NCI-H526 treated with DMSO at 0.1 percent for 48 hours (cell line): ENCODE results near the gene HOXA13.

Experiments
- DNase-seq: peaks from one replicate; lab custom pipeline; 2025; lab: John Stamatoyannopoulos, UW

Gene HOXA13

DNA sequence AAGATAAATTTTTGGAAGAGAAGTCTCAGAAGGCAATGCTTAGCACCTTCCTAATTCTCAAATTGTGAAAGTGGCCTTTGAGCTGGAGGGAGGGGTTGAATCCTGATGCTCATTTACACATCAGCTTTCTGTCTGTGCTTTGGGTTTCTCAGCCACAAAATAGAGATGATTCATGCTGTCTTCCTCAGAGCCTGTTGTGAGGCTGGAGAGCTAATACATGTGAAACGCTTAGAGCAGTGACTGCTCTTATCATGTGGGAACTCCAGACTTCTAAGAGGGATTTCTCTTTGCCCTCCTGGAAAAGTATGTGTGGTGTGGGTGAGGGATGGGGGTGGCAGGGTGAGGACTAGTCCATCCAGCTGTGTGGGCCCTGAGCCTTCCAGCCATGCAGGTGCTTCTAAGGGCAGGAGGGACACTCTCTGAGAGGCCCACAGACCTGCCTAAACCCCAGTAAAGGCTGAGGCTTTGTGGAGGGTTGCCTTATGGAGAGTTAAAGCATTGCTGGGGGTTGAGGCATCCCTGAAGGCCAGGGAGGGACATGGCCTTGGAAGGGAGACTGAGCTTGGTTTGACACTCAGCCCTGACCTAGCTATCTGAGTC lies 37.9 kb upstream of the HOXA13 start:
- no peak for DNase-seq

DNA sequence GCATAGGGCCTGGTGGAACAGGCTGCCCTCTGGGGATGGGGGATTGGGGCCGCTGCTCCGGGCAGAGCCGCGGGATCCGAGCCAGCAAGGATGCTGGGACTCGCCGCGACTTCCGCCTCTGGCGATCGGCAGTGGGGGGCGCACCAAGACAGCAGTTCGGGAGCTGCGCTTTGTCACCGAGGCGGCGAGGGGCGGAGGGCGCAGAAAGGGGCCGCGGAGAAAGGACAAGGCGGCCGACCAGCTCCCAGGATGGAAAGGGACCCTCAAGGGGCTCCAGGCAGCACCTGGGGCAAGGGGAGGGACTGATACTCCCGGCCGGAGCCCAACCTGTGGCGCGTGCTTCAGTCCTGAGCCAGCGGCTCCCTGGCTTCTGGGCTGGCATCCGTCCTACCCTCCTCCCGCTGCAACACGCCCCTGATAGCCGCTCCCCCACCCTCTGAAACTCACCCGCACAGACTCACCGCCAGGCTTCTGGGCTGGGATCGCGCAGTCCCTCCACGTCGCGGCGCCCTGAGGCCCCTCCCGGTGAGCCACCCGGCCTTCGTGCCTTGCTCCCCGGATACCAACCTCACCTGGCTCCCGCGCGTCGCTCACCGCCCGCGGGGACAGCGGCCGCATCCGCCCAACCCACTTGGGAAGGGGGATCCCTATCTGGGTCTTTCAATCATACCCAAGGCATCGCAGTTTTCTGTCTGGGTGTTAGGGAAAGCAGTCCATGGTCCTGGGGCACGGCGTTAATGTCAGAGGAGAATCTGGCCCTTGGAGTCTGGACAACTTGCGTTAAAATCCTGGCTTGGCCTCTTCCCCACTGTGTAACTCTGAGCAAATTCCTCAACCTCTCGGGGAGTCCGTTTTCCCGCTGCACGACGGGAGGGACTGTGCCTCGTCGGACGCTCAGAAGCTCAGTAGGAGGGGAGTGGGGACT lies 35.8 kb upstream of the HOXA13 start:
- DNase-seq, result peak; percentile 43

DNA sequence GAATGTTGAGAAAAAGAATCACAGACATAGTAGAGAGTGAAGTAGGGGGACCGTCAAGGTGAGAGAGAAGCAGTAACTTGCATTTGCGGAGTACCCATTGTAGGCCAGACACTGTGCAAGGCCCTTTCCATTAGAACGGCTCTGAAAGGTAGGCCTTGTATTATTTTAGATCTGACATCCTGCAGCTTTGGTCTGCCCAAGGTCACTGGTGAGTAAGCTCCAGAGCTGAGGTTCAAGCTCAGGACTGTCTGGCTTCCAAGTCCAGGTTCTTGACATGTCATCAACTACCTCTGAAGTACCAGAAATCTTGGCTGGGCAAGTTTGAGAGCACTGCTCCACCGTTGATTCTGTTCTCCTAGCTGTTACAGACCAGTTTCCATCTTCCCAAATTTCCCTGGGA lies 29.6 kb upstream of the HOXA13 start:
- DNase-seq, result no peak

DNA sequence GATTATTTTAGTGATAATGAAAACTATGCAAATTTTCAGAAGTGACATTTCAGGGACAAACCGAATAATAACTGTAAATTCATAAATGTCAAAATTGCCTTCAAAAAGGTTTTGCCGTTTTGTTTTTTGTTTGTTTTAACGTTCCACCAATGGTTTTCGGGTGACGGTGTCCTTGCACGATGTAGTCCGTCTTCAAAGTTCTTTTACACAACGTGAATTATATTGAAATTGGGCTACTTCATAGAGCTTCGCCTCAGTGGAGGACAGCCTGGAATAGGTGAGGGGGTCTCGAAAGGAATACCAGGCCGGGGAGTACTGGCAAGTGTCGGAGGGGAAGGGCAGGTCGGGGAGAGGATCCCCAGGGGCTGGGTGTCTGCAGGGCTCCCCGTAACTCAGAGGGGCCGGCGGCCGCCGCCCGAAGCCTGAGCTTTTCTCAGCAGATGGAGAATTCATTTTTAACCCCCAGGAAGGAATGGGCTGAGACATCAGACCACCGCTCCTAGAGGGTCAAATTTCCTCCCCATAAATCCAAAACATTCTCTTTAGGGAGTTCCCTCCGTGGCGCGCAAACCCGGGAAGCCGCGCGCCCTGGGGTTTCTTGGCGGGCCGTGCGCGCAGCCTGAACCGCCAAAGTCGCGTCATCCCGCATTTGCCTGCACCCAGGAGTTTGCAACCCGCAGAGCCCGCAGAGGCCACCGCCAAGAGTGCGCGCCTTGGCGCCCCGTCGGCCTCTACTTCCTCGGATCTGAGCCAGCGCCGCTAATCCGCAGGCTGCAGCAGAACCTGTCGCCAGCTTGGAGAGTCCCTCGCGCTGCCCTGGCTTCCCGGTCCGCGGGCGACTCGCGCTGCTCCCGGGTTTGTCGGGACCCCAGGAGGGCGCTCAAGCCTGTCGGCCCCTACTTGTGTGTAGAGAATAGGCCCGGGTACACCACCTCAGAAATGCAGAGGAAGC lies 25.4 kb upstream of the HOXA13 start:
- no peak for DNase-seq

DNA sequence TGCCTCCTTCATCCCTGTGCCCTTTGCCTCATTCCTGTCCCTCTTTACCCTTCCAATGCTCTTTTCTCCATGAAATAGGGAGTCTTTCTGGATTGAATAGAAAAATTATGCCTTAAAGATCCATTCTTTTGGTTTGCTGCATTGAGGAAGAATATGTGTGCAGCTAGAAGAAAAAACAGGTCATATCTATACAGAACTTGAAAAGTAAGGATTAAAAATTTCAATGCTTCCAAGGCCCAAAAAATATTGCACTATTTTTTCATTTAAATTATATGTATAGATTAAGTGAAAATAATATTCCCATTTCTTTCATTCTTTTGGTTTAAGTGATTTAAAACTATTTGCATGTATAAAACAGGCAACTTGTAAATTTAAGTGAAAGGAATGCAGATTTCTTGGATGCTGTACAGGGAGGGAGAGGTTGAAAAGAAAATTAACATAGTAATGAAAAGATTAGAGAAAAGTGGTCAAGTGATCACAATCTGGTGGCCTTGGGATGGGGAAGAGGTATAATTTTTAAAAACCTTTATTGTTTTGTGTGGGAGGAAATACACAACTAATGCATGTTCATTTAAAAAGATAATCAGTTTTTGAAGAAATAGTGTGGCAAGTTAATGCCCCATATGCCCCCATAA lies 24.2 kb upstream of the HOXA13 start:
- DNase-seq, result no peak

DNA sequence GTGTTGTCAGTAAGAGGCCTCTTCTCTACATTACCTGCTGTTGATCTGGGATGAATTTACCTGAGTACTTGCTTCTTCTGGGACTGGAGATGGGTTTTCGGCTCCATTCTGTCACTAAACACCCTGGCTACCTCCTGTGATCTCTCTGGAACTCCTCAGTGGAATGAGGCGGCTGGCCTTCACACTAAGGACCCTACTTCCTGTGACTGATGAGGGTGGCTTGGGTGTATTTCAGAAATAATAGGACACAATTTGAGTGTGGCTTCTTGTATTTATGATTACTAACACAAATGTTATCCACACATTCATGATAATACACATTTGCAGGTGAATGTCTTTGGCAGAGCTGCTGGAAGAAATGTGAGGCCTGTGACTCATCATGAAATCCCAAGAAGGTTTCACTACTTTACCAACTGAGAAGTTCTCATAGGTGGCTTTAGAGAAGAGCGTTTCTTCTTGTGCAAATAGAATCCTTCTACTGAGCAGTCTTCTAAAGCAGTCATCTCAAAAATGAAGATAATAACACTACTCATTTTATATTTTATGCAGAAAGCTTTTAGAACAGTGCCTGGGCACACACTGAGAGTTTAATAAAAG lies 21.4 kb upstream of the HOXA13 start:
- no peak for DNase-seq

DNA sequence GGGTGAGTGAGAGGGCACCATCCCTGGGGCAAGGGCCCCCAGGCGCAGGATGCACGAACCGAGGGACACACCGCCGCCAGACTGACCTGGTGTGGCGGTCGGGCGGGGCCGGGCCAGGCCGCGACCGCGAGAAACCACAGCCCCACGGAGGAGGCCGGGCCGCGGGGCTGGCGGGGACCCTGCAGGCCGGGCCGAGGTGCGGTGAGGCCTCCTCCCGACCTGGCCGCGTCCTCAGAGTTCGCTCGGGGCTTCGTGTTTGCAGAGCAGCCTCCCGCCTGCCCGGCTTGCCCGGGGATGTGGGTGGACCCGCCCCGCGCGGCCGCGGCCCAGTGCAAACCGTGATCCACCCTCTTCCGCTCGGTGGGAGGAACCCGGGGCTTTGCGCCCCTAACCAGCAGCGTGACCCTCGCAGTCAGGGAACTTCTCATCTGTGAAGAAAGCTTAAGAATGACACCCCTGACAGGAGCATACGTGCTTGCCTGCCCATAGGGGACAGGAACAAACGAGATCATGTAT lies 20.6 kb upstream of the HOXA13 start:
- no peak for DNase-seq

DNA sequence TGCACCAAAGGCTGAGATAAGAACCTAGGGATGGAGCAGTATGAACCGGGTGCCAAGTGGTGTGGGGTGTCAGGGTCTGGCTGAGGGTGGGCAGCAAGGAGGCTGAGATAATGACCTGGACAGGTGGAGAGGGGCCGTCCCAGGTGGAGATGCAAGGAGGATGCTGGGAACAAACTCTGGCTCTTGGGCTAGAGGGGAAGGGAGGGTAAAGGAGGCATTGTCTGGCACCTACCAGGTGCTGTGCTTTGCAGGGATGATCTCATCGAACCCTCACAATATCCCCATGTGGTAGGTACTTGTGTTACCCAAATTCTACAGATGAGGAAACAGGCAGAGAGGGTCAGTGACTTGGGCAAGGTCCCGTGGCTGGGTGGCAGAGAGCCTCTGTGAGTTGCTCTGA lies 19.9 kb upstream of the HOXA13 start:
- DNase-seq, result no peak

DNA sequence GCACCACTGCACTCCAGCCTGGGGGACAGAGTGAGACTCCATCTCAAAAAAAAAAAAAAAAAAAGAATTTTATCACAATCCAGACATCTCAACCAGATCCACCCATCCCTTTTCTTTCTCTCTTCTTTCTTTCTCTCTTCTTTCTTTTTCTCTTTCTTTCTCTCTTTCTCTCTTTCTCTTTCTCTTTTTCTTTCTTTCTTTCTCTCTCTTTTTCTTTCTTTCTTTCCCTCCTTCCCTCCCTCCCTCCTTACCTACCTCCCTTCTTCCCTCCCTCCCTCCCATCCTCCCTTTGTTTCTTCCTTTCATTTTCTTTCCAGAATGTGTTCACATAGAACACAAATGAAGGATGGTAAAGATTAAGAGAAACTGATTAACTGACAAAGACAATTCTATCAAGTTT lies 18.1 kb upstream of the HOXA13 start:
- DNase-seq, result no peak

DNA sequence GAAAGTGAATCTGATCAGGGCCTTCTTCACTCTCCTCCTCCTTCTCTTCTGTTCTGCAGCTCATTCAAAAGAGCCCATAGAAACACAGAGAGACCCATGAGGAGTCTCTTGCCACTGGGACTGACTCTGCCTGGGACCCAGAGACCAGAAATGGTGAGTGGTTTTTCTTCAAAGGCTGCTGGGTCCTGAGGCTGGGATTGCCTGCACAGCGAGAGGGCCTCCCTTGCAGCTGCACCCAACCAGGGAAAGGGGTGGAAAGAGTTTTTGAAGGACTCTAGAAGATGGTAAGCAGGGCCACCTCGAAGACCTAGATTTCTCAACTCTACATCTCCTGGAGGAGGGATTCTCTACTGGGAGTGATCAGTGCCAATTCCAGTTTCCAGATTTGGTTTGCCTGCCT lies 15.5 kb upstream of the HOXA13 start:
- DNase-seq, result no peak

DNA sequence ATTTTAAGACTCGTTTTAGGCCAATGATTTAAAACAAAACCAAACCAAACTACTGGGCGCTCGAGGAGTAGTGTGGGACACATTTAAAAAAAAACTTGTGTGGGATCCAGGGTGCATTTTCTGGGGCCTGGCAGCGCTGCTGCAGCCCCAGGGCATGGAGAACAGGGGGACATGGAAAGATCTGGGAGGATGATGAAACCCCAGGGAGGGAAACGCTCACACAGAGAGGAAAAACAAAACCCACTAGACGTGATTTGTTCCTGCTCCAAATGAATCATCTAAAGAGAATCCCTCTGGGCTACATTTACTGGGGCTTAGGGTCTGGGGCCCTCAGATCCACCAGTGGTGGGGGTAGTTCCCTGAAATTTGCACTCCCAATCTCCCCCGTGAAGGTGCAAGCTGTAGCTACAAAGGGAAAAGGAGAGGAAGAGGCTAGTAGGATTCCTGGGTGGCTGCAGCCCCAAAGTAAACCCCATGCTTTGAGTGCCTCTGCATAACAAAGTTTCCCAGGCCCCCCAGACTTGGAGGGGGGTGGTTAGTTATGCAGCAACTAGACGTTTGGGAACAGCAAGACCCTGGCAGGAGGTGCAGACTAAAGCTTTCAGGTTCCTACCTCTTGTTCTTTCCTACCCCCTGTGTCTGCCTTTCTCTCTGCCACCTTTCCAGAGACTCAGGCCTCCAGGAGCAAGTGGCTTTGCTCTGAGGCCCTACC lies 14.5 kb upstream of the HOXA13 start:
- no peak for DNase-seq

DNA sequence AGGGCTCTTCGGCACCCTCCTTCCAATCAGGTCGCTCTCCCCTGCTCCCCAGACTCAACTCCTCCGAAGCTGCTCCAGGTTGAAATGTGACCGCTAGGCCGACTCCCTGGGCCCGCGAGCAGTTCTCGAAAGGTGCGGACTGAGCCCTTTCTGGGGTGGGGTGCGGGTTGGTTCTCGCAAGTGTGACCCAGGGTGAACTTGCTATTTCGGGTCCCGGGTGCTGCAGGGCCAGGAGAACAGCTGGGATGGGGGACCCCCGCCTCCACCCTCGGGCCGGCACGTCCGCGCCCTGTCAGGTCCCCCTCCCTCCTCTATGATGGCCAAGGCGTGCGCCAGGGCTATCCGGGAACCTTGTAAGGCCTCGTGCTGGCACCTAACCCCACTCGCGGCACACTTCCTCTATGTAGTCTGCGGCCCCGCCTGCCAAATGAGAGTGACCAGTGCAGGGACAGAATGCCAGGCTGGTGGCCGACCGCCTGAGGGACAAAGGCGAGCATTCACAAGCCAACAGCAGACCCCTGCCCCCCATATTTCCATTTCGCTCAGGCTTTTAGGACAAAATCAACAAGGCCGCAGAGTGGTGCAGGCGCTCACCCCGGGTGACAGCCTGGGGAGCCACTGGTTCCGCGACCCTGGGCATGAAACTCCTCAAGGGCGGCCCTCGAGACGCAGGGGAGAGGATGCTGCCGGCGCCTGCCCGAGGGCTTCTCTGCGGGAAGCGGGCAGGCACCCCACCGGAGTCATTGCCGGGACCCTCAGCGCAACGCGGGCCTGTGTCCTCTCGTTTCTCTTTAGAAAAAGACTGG lies 13.7 kb upstream of the HOXA13 start:
- DNase-seq, result no peak

DNA sequence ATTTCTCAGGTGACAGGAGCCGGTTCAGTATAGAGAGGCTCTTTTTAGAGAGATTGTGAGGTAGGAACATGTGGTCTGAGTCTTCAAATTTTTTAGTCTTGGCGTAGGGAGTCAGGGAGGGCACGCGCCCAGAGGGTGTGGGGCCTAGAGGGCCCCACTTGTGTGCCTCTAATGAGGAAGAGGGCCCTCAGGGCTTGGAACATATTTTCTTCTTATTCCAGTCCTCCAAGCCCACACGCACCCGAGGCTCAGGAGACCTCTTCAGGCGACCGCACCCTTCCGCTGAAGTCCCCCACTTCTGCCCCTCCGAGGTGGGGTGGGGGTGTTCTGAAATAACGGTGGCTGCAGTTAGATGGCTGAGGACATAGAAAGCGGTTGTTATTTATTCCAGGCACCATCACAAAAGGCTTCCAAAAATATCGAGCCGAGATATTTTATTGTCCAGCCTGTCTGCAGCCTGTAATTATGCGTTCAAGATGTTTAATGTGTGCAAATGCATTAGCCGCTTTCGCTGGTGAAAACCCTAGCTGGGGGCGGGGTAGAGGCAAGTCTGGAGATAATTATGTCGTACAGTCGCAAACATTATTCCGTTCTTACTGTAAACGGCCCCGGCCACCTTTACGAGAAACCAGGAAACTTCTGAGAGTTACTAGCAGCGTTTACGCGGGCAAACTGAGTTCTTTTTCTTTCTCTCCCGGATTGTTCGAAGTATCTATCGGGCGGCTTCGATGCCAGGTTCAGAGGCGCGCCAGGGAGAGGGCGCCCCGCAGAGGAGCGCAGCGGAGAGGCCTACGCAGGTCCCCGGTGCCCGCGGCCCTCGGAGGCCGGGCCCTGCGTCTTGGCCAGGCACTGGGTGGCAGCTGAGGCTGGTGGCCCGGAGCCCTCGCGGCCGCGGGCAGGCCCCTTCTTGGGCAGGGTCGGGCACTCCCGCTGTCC lies 12.9 kb upstream of the HOXA13 start:
- no peak for DNase-seq

DNA sequence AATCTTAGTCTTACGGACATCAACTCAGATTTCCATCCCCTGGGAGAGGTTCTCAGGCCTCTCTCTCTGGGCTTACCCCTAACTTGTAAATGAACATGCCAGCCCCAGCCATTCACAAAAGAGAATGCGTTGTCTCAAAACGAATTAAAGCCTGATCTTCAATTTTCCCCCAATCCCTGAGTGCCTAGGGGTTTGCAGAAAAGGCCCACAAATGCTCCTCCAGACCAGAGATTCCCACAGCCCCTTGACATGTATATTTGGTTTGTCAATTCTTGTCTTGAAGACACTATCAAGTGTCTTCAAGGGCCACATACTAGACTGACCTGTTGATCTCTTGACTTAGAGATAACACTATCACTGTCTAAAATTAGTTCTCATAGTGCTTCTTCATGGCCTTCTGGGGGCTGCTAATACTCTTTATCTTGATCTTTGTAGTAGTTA lies 11.9 kb upstream of the HOXA13 start:
- no peak for DNase-seq

DNA sequence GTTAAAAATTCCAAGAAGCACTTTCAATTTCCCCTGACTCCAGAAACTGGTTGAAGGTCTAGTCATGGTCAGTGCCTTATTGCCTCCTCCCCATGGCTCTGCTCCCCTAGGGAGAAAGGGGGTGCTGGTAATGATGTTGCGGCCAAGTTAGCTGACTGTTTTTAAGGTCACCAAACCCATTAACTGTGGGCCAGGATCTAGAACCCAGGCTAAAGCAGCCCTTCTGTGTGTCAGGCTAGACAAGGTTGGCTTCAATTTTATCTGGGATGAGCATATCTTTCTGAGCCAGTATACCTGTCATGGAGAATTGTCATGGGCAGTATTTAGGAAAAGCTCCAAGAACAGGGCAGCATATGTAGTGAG lies 11.2 kb upstream of the HOXA13 start:
- DNase-seq, result no peak

DNA sequence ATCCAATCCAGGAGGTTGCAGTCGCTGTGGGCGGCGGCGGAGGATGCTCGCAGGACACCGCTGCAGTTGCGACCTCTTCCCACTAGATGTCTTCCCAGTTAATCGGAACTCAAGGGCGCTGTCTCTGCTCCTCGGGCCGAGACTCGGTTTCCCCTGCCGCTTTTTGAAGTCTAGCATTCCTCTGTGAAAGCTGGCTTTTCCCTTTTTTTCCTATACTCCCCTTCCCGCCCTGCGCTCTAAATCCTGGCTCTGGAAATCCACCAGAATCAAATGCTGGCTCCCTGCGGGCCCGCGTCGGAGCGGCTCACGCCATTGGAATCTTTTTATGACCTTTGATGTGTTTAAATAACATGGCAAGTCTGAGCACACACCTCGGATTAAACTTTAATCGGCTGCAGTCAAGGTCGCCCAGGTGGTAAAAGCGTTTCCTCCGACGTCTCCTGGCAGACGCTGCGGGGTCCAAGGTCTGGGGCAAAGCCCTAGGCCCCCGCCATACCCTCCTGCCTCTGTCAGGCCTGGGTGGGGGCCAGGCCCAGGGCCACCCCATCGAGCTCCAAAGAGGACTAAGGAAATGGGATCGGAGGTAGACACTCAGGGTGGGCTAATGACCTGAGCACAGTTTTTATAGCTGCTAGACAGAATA lies 10.7 kb upstream of the HOXA13 start:
- DNase-seq, result no peak

DNA sequence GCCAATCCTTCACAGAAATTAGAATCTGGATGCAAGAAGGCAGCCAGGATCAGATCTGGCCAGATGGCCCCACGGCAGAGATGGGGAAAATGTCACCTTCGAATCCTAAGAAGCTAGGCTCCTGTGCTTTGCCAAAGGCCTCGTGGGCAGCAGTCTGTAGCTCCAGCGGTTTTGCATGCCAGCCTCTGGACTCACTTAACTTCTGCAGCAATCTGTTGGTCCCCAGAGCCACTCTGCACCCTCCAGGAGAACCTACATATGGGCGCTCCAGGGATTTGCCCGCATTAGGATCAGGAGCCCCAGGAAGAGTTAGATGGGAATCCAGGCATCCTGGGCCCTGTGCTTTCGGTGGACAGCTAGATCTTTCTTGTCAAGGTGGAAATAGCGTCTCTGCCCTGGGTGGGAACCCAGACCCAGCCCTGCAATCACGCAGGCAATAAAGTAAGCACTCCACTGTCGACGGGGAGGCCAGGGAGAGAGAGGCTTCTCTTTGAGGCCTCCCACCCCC lies 10.1 kb upstream of the HOXA13 start:
- DNase-seq, result no peak

DNA sequence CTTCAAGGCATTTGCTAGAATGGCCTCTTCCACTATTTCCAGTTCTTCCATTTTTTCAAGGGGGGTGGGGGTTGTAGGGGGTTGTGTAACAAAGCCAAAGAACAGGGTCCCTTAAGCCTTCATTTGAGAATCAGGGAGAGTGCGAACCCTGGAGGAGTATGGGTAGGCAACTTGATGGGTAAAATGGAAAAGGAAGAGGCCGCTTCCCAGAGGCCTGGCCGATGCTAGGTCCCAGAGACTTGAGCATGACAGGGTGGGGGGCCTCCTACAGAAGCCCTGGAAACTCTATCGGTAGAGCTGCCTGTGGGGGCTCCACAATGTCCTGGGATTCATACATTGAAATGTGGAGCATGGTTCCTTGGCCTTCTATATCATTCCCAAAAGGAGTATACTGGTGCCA lies 9.1 kb upstream of the HOXA13 start:
- no peak for DNase-seq
